WTC11 (cell line): ENCODE results near the gene STX12.

Source experiments
- CREM ChIP-seq: sonication (generic); formaldehyde crosslinking; IDR thresholded peaks from 2 replicates; pipeline ENCODE4 v1.8.1; 2022; ENCODE audit warnings: mild to moderate bottlenecking, missing genetic modification reagents, moderate library complexity
- ETV6 ChIP-seq: sonication (generic); formaldehyde crosslinking; IDR thresholded peaks from 2 replicates; pipeline ENCODE4 v1.8.1; 2022; ENCODE audit warnings: mild to moderate bottlenecking, missing genetic modification reagents
- FOXK1 ChIP-seq: sonication (generic); formaldehyde crosslinking; IDR thresholded peaks from 2 replicates; pipeline ENCODE4 v1.8.0; 2022; ENCODE audit warnings: mild to moderate bottlenecking, moderate library complexity, missing genetic modification reagents
- FOXP1 ChIP-seq: sonication (generic); formaldehyde crosslinking; IDR thresholded peaks from 2 replicates; pipeline ENCODE4 v1.8.0; 2022; ENCODE audit warnings: missing genetic modification reagents, mild to moderate bottlenecking, moderate library complexity, borderline replicate concordance
- HMGXB4 ChIP-seq: sonication (generic); formaldehyde crosslinking; IDR thresholded peaks from 2 replicates; pipeline ENCODE4 v1.8.1; 2023; ENCODE audit warnings: mild to moderate bottlenecking, moderate library complexity, missing genetic modification reagents
- MYBL2 ChIP-seq: sonication (generic); formaldehyde crosslinking; IDR thresholded peaks from 2 replicates; pipeline ENCODE4 v1.8.1; 2023; ENCODE audit warnings: mild to moderate bottlenecking, moderate library complexity, missing genetic modification reagents
- NR3C1 ChIP-seq: sonication (generic); formaldehyde crosslinking; conservative IDR thresholded peaks from 2 replicates; pipeline ENCODE4 v1.8.1; 2023; ENCODE audit warnings: low read depth, mild to moderate bottlenecking, missing genetic modification reagents
- SOX15 ChIP-seq: fragments of 250-450 bp; sonication (Bioruptor Pico); IDR thresholded peaks from 2 replicates; pipeline ENCODE4 v1.9.0; 2021; ENCODE audit warnings: mild to moderate bottlenecking
- SP1 ChIP-seq: sonication (generic); formaldehyde crosslinking; conservative IDR thresholded peaks from 2 replicates; pipeline ENCODE4 v1.8.1; 2022; ENCODE audit warnings: missing genetic modification reagents
- TF ChIP-seq, protein P1 (sequence below): fragments of 200-600 bp; IDR thresholded peaks from 2 replicates; pipeline ENCODE4 v1.8.0; 2022; ENCODE audit warnings: antibody characterized with exemption
- TF ChIP-seq, protein P2 (sequence below): sonication (generic); formaldehyde crosslinking; IDR thresholded peaks from 2 replicates; pipeline ENCODE4 v1.8.1; 2023; ENCODE audit warnings: mild to moderate bottlenecking, missing genetic modification reagents, moderate library complexity
- TF ChIP-seq, protein P3 (sequence below): sonication (generic); formaldehyde crosslinking; IDR thresholded peaks from 2 replicates; pipeline ENCODE4 v1.8.1; 2023; ENCODE audit warnings: mild to moderate bottlenecking, missing genetic modification reagents, moderate library complexity

DNA sequence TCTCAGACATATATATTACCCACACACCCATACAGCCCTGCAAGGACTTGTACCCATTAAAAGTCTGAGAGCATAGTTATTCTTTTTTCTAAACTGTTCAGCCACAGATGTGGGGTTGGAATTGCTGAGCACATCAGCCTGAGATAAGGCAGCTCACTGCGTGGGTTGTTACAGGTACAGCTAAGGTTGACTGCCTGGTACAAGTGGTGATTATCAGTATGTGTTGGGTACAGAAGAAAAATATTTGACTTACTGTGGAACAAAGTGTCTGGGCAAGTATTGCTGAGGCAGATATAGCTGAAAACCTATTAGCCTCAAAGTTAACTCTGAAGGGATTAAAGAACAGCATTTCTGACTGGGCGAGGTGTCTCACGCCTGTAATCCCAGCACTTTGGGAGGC is 5.0 kb downstream of the STX12 start:
- TF ChIP-seq, protein P1, sequence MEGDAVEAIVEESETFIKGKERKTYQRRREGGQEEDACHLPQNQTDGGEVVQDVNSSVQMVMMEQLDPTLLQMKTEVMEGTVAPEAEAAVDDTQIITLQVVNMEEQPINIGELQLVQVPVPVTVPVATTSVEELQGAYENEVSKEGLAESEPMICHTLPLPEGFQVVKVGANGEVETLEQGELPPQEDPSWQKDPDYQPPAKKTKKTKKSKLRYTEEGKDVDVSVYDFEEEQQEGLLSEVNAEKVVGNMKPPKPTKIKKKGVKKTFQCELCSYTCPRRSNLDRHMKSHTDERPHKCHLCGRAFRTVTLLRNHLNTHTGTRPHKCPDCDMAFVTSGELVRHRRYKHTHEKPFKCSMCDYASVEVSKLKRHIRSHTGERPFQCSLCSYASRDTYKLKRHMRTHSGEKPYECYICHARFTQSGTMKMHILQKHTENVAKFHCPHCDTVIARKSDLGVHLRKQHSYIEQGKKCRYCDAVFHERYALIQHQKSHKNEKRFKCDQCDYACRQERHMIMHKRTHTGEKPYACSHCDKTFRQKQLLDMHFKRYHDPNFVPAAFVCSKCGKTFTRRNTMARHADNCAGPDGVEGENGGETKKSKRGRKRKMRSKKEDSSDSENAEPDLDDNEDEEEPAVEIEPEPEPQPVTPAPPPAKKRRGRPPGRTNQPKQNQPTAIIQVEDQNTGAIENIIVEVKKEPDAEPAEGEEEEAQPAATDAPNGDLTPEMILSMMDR, result no peak
- TF ChIP-seq SP1 (CRISPR knock-in tag) (no peak), FOXK1 (CRISPR knock-in tag) (no peak), FOXP1 (no peak), MYBL2 (CRISPR knock-in tag) (no peak), ETV6 (CRISPR knock-in tag) (no peak), CREM (CRISPR knock-in tag) (no peak), NR3C1 (CRISPR knock-in tag) (no peak), HMGXB4 (CRISPR knock-in tag) (no peak), SOX15 (no peak)
- TF ChIP-seq, protein P2, sequence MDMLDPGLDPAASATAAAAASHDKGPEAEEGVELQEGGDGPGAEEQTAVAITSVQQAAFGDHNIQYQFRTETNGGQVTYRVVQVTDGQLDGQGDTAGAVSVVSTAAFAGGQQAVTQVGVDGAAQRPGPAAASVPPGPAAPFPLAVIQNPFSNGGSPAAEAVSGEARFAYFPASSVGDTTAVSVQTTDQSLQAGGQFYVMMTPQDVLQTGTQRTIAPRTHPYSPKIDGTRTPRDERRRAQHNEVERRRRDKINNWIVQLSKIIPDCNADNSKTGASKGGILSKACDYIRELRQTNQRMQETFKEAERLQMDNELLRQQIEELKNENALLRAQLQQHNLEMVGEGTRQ (CRISPR knock-in tag), result no peak
- TF ChIP-seq, protein P3, sequence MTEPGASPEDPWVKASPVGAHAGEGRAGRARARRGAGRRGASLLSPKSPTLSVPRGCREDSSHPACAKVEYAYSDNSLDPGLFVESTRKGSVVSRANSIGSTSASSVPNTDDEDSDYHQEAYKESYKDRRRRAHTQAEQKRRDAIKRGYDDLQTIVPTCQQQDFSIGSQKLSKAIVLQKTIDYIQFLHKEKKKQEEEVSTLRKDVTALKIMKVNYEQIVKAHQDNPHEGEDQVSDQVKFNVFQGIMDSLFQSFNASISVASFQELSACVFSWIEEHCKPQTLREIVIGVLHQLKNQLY (CRISPR knock-in tag), result no peak
